Islet precursor cell (in vitro differentiated cells): ENCODE measurements around the gene RC3H2.
"Not testable (repeated sequence)": the region's sequence is repeated elsewhere in the genome, so short reads cannot be mapped to it uniquely, and the experiment has no call there.

ENCODE experiments used
- DNase-seq: peaks from one replicate; pipeline ENCODE4 v3.0.0-alpha.2; 2018

The RC3H2 gene

GRCh38 chr9:122923947-122924346, 18.8 kb upstream of the RC3H2 start:
- DNase-seq: no peak

- DNase-seq: no peak
These were observed 17.6 kb upstream of the RC3H2 start for GRCh38 chr9:122922713-122923112.

- no peak for DNase-seq
These were observed 13.2 kb upstream of the RC3H2 start for GRCh38 chr9:122918310-122918709.

DNA sequence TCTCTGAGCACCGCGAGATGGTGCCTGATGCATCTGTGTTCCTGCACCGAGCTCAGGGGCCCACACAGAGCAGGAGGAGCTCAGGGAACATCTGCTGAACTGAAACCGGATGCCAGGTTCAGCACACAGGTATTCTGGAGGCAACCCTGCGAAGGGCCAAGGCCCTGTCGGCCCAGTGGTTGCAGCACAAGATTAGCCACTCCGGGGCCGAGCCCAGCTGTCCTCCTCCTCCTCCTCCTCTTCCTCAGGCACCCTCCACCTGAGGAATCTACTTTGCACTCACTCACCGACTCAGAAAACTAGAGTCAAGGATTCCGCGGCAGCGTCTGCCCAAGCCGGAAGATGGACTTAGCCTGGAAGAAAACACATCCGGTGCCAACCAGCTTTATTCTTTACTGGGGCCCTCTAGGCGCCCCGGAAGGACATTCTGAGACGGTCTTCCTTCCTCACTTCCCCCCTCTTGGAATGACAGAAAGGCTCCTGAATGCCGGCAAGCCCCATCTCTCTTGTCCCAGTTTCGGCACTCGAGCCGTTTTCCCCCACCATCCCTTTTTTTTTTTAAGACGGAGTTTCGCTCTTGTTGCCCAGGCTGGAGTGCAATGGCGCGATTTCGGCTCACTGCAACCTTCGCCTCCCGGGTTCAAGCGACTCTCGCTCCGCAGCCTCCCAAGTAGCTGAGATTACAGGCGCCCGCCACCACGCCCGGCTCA, 8.0 kb upstream of the RC3H2 start, which contains the start of gene ZBTB6:
ZBTB6 (minus strand) TSS at position 360 of the 710 bp plus-strand sequence. CDS start 1,251 bp downstream, outside the sequence.
- peak; percentile 91 for DNase-seq

- no peak for DNase-seq
These were observed 7.5 kb upstream of the RC3H2 start for GRCh38 chr9:122912671-122912963.

- DNase-seq: not testable (repeated sequence)
These were observed 963 bp upstream of the RC3H2 start for GRCh38 chr9:122906122-122906521.

GRCh38 chr9:122904466-122904822, 715 bp downstream of the RC3H2 start:
- DNase-seq: peak; percentile 77

GRCh38 chr9:122900791-122901190, 4.4 kb downstream of the RC3H2 start:
- no peak for DNase-seq

DNA sequence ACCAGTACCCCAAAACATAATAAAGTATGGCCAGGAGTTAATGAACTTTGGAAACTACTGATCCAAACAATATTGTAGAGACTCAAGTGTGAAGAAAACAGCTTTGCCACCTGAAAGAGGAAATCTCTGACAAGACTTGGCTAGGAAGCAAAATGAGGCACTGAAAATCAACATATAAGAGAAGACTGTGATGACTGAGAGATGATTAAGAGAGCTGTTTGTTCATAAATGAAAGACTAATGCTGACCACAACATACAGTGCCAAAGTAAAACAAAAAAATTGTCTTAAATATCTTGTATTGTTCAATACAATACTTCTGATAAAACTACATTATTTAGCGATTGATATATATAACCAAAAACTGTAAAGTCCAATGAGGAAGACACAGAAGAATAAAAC, 7.2 kb downstream of the RC3H2 start:
- DNase-seq: no peak

GRCh38 chr9:122888480-122888879, 16.7 kb downstream of the RC3H2 start:
- no peak for DNase-seq

GRCh38 chr9:122883125-122883524, 22.0 kb downstream of the RC3H2 start:
- DNase-seq: no peak

- DNase-seq: no peak
These were observed 25.7 kb downstream of the RC3H2 start for GRCh38 chr9:122879443-122879842.

GRCh38 chr9:122875523-122875922, 29.6 kb downstream of the RC3H2 start:
- DNase-seq: no peak

DNA sequence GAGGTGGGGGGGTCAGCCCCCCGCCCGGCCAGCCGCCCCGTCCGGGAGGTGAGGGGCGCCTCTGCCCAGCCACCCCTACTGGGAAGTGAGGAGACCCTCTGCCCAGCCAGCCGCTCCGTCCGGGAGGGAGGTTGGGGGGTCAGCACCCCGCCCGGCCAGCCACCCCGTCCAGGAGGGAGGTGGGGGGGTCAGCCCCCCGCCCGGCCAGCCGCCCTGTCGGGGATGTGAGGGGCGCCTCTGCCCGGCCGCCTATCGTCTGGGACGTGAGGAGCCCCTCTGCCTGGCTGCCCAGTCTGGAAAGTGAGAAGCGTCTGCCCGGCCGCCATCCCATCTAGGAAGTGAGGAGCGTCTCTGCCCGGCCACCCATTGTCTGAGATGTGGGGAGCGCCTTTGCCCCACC, 37.9 kb downstream of the RC3H2 start:
- DNase-seq: not testable (repeated sequence)

DNA sequence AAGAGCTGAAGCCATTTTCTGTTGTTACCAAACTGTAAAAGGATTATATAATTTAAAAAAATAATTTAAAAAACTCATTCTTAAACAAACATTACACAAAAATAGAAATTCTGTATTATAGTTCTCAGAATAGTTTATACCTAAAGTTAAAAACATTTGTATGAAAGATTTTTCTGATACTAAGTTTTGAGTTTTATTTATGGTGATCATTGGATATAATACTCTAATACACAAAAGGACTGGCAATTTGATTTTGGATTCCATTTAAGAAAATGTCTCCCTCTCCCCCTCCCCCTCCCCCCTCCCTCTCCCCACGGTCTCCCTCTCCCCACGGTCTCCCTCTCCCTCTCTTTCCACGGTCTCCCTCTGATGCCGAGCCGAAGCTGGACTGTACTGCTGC, 39.1 kb downstream of the RC3H2 start:
- DNase-seq: no peak

DNA sequence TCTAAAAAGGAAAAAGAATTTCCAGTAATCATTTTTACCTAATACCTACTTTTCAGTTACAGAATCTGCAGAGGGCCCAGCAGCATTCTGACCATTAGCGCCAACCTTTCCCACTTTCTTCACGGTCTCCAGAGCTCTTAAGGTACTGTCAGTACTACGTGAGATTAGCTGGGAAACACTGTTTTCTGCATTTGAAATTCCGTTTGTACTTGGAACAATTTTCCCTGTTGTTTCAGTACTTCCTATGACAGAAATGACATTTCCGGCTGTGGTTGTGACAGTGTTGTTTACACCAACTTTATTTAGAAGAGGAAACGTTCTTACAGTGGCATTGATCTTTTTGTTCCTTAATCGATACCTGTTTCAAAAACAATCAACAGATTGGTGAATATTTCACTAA, 39.9 kb downstream of the RC3H2 start:
- DNase-seq: no peak

DNA sequence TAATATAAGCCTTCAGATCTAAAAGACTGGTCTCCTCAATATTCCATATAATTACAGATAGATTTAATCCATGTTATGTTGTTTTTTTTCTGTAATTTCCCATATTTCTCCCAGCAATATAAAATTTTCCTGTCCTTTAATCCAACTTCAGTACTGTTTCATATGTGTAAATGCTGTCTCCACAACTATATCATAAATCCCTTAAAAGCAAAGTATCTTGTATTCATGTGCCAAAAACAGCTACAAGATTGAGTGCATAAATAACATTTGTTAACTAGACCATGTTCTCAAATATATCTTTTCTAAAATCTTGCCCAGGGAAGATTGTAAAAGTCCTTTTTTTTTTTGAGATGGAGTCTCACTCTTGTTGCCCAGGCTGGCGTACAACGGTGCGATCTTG, 41.8 kb downstream of the RC3H2 start:
- no peak for DNase-seq

- no peak for DNase-seq
These were observed 44.6 kb downstream of the RC3H2 start for GRCh38 chr9:122860319-122861142.

DNA sequence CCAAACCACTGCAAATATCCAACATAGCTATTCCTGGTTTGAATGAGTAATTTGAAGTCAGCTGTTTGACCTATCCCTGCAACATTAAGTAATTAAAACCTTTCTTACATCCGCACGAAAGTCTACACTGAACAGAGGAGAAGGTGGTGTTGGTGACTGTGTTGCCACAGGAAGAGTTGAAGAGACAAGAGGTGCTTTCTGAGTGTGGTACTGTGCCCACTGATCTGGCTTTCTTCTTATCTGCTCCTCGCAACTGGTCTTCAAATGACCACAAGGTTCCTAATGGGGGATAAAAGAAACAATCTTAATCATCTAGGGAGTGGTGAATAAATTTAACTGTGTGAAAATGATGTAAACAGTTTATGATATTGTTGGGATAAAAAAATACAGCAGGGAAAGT, 47.3 kb downstream of the RC3H2 start:
- no peak for DNase-seq

- not testable (repeated sequence) for DNase-seq
These were observed 52.9 kb downstream of the RC3H2 start for GRCh38 chr9:122852085-122852786.

DNA sequence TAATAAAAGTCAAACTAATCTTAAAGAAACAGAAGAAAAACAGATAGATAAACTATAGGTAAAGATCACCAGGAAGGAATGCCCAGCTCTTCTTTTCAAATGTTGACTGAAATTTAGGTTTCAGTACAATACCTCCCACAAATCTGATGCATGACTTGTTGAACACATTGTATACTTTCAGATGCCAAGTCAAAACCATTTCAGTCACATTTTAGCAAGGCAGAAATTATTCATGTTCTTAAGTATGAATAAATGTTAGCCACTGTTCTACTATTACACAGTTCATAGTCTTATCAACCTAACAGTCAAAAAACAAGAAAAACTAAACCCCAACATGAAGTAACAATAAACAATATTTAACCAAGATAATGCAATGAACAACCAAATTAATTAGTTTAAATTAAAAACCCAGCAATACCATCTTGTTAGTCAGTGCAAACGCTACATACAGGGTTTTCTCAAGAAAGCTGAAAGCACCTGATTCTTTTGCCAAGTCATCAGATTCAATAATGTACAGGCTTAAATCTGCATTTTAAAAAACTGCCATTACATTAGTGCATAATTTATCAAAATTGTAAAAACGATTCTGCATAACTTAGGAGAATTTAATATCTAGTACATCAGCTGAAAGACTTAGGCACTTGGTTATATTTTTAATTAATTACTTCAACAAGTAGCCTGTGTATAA, 56.8 kb downstream of the RC3H2 start:
- no peak for DNase-seq

DNA sequence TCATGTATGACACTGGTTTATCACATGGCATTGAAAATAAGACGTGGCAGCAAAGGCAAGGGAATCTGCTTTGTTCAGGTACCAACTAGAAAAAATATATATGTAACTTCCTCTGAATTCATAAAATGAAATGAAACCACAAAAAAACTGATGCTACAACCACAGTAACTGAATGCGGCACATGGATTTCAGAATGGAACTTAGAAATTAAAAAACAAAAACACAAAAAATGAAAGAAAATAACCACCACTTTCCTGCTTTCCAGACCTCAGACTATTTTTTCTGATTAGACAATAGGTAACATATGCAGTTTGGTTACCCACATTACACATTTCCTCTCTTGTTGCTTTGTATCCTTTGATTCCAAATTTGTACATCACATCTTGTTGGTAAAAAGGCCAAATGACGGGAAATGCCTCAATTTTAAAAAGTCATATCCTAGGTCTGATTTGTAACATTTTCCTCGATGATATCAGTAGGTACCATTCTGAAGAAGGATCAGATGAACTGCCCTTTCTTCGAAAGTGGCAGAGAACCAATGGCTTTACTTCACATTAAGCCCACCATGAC, 58.7 kb downstream of the RC3H2 start:
- DNase-seq: no peak

DNA sequence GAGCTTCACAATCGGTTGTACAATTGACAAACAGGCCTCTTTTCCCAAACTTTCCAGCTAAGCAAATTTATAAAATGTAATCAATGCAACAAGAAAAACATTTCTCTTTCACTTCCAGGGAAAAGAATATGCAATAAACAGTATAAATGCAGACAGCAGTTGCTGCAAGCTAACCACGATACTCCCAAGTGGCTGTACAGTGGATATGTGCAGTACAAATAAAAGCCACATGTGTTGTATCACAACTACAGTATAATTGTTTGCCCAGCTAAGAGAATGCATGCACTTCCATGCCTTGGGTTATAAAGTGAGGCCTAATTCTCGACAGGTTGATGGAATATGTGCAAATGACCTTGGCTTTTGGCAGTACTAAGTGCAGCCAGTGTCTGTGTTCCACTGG, 60.0 kb downstream of the RC3H2 start:
- no peak for DNase-seq
